ENCODE measurements around the gene IQSEC1.
"Not testable (repeated sequence)": the region's sequence is repeated elsewhere in the genome, so short reads cannot be mapped to it uniquely, and the experiment has no call there.

Gene IQSEC1

DNA sequence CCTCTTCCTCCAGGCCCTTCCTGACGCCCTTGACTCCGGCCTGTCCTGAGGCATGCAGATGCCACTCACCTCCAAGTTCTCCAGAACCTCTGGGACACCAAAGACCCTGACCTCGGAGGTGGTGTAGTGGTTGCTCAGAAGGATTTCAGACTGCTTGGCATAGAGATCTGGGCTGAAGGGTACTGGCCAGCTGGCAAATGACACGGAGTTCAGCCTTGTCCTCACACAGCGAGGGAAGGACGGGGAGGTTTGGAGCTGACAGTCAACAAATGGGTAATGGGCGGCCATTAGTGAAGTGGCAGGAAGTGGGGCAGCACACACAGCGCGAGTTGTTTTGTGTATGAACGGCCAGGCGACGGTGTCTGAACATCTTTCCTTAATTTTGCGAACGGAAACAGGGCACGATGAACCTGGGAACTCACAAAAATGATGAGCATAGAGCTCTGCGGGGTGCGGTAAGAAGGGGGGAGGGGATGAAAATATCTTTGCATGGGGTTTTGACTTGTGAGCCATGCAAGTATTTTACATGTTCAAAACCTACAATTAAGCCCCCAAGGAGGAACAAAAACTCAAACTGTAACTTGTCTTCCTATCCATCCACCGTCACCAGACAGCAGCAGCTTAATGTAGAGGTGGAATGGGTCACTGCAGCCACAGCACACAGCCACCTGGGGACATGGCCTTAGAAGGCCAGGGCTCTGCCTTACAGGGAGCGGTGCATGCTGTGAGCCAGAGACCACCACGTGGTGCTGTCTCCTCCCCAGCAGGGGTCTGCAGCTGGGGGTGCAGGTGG lies 188.2 kb downstream of the IQSEC1 start:
- DNase-seq, result no peak

DNA sequence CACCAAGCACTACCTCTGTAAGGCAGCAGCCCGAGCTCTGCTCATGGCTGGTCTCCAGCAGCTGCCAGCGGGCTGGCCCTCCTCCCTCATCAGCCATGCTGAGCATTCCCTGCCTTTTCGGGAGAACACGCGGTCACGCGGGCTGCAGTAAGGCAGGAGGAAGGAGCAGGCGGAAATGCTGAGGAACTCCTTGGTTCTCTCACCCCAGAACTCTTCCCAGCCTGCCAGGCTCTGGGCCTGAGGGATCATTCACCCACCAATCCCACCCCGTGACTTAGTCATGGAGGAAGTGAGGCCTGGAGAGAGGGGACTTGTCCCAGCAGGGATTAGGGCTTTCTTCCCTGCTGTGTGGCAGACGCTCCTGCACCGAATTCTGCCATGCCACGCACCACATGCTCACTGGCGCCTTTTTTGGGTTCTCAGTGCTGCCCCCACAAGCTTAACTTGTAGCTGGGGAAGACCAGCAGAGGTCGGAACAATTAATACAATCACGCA lies 189.0 kb downstream of the IQSEC1 start:
- DNase-seq, result no peak

- DNase-seq, result no peak
These were observed 190.6 kb downstream of the IQSEC1 start for GRCh38 chr3:12882336-12883310.

- DNase-seq, result not testable (repeated sequence)
These were observed 191.4 kb downstream of the IQSEC1 start for GRCh38 chr3:12881858-12882257.

GRCh38 chr3:12879191-12879815 lies 193.9 kb downstream of the IQSEC1 start:
- no peak for DNase-seq

DNA sequence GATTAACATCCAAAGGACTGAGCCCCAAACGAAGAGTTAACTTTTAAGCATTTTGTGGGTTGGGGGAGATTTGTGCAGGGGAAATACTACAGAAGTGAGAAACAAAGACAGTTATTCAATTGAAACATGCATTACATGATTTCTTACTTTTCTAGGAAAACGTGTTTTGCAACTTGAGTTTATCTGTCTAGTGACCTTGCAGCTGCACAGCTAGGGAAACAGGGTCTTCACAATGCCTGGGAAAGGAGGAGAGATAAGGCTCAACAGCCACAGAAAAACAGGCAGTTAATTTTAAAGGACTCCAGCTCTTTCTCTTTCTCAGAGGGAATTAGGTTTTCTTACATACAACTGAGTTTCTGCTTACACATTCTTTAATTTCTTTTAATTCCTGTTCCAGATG lies 194.5 kb downstream of the IQSEC1 start:
- DNase-seq, result not testable (repeated sequence)

DNA sequence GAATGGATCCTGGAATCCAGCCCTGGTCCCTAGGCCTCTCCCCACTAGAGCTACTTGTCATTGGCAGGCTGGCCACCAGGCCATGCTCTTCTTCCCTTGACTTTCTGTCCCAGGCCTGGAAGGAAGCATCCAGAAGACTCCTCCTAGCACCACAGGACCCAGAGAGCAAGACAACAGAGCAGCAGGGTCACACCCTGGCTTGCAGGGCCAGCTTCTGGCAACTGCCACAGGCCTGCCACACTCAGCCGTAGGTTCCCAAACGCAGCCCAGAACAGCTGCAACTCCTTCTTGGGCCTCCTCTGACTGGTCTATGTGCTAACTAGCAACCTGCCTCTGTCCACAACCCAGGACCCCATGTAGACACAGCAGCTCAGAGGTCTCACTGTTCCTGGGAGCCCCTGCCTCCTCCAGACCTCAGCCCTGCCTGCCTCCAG lies 195.1 kb downstream of the IQSEC1 start:
- DNase-seq, result no peak

DNA sequence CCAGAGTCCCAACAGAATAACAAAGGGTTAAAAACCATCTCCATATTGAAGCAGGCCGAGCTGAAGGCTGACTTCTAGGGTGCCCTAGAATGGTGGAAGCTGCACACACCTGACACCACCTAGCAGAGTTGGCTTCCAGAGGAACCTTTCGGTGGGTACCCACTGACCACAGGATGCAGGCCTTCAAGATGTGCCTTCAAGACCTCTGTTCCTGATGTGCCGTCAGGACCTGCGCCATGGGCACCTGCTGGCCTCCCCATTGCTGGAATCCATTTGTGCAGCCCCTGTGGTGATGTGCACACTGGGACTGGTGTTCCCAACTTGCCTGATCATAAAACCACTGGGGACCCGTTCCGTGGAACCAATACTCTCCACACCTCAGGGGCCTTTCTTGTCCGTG lies 196.2 kb downstream of the IQSEC1 start:
- no peak for DNase-seq

DNA sequence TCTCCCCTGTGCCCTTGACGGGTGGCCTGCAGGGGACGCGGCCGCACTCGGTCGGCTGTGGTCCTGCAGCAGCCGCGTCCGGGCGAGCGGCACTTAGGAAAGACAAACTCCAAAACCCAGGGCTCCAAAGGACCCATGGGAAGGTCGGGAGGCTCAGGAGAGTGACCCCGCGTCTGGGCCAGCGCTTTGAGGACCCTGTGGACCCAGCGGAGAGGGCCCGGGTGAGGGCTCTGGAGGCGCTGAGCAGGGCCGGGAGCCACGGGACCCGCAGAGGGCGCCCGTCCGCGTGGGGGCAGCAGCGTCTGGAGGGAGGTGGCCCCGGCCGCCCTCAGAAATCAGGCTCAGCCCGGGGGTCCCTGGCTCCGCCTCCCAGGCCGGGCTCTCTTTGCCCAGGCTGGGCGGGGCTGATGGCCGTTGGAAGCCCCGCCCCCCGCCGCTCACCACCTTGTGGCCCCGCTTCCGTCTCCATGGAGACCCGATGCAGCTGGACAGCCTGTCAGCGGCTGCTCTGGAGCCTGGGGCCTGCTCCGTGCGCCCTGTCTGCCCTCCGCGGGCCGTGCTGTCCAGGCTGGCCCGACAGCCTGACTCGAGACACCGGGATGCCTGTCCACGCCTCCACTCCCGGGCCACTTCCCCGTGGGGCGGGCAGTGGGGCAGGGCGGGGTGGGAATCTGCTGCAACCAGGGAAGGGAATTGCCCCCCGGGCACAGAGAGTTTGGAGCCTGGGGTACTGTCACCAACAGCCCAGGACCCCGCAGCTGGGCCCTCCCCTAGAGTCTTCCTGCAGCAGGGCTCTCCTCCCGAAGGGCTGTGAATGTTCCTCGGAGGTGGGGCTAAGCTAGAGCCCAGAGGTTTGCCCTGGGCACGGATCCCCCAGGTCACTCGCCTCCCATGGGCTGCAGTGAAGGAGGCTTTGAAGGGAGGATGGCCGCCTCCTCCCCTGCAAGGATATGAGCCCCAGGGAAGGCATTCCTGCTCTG lies 197.1 kb downstream of the IQSEC1 start:
- no peak for DNase-seq

GRCh38 chr3:12871404-12871983 lies 201.7 kb downstream of the IQSEC1 start:
- no peak for DNase-seq

DNA sequence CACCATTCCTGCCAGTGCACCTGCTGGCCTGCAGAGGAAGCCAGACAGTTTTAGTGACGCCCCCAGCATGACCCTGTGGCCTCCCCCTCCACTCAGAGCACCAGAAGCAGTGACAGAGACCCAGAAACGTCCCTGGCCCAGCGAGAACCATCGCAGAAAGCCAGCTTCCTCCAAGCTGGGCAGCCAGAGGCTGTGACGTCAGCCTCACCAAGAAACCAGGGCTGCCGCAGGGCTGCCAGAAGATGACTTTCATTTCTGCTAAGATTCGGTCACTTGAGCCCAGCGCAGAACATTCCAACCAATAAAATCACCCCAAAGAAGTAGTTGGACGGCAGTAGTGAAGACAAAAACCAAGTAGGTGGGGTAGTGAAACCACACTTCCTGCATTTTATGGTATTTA lies 202.3 kb downstream of the IQSEC1 start:
- DNase-seq, result no peak

GRCh38 chr3:12869035-12869621 lies 204.1 kb downstream of the IQSEC1 start:
- DNase-seq, result peak; percentile 79

- peak; percentile 82 for DNase-seq
These were observed 204.9 kb downstream of the IQSEC1 start for GRCh38 chr3:12868039-12869034.

GRCh38 chr3:12866836-12867235 lies 206.4 kb downstream of the IQSEC1 start:
- no peak for DNase-seq

- no peak for DNase-seq
These were observed 208.0 kb downstream of the IQSEC1 start for GRCh38 chr3:12865271-12865670.

- no peak for DNase-seq
These were observed 210.8 kb downstream of the IQSEC1 start for GRCh38 chr3:12862387-12862786.

GRCh38 chr3:12861611-12862010 lies 211.6 kb downstream of the IQSEC1 start:
- DNase-seq, result no peak

- DNase-seq, result no peak
These were observed 213.4 kb downstream of the IQSEC1 start for GRCh38 chr3:12859840-12860239.

- no peak for DNase-seq
These were observed 216.6 kb downstream of the IQSEC1 start for GRCh38 chr3:12856626-12857025.

- no peak for DNase-seq
These were observed 218.7 kb downstream of the IQSEC1 start for GRCh38 chr3:12854565-12854964.
